GM12873 (cell line): ENCODE results near the gene CLEC18A.

ENCODE experiments used
- CTCF ChIP-seq: IDR thresholded peaks from 2 replicates; pipeline ENCODE4 v1.5.1; 2012; ENCODE audit warnings: low read depth, mild to moderate bottlenecking, moderate library complexity, low read length, control low read depth; ENCODE audit not compliant: insufficient read depth; ENCODE audit errors: missing control alignments

CLEC18A gene

DNA sequence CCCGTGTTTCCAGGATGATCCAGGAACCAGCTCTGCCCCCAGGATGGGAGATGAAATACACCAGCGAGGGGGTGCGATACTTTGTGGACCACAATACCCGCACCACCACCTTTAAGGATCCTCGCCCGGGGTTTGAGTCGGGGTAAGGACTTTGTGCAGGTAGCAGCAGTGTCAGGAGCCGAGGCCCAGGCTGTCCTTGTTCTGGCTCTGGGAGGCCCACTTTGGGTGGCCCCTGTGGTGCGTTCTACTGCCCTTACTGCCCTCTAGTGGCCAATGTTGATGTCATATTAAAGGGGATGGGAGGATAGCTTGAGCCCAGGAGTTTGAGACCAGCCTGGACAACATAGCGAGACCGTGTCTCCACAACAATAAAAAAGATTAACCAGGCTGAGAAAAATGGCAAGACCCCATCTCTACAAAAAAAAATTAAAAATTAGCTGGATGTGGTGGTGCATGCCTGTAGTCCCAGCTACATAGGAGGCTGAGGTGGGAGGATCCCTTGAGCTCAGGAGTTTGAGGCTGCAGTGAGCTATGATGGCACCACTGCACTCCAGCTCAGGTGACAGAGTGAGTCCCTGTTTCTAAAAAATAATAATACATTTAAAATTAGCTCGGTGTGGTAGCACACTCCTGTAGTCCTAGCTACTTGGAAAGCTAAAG is 20.9 kb upstream of the CLEC18A start:
- peak; percentile 70 for TF ChIP-seq CTCF

DNA sequence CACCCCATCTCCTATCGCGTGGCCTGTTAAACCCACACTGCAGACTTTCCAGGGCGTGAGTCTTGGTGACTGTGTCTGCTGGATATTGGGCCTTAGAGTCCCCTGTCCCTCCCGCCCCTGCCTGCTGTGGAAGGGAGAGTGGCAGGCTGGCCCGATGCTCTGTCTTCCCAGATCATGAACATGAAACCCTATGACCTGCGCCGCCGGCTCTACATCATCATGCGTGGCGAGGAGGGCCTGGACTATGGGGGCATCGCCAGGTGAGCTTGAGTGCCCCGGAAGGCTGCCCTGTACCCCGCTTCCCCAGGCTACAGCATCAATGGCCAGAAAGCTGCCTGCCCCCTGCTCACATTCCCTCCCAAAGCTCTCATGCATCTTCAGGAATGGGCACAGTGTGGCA is 19.5 kb upstream of the CLEC18A start:
- TF ChIP-seq CTCF = no peak

DNA sequence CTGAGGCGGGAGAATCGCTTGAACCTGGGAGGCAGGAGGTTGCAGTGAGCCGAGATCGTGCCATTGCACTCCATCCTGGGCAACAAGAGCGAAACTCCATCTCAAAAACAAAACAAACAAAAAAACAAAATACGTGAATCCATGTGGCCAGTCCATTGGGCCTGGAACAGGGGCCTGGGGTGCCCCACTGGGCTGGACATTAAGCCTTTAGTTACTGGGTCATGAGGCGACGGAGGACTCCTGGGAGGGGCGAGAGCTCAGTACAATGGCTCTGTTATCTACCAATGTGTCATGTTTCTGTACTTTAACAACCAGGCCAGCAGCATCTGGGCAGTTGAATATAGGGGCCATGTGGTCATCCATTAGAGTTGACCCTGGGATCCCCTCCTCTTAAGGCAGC is 18.9 kb upstream of the CLEC18A start:
- TF ChIP-seq CTCF = no peak

GRCh38 chr16:69932691-69933392 is 18.3 kb upstream of the CLEC18A start:
- TF ChIP-seq CTCF = no peak

DNA sequence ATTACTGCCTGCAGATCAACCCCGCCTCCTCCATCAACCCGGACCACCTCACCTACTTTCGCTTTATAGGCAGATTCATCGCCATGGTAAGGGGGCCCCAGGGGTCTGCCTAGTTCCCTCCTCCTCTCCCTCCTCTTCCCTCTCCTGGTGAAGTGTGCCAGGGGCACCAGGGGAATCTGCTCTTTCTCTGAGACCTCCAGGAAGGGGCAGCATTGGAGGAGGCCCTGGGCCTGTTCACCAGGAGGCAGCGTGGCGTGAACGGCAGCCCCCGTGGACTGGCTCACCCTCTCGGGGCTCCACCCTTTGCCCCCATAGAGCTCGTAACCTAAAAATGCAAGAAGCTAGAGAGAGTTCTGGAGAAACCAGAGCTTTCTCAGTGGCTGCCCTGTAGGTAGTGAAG is 17.1 kb upstream of the CLEC18A start:
- no peak for TF ChIP-seq CTCF

DNA sequence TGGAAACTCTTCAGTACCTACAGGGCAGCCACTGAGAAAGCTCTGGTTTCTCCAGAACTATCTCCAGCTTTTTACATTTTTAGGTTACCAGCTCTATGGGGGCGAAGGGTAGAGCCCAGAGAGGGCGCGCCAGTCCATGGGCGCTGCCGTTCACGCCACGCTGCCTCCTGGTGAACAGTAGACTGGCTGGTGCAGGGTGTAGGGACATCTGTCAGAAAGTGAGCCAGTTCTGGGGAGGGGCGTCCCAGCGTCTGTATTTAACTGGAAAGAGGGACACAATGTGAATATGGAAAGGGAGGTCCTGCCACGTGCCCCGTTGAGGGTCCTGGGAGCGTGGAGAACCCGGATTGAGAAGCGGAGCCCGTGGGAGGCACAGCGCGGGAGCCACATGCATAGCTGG is 16.4 kb upstream of the CLEC18A start:
- TF ChIP-seq CTCF = no peak

- TF ChIP-seq CTCF = no peak
Observed at GRCh38 chr16:69935278-69935711, 15.8 kb upstream of the CLEC18A start.
